Sciatic nerve (tissue), 2 donors: ENCODE measurements around the gene ZNF496. TPM values are rescaled to one million over a fixed set of nuclear protein-coding genes. Genes with fewer than 3 reads are reported as not detected.
"Not testable (repeated sequence)": the region's sequence is repeated elsewhere in the genome, so short reads cannot be mapped to it uniquely, and the experiment has no call there.

Experiments used
- ATAC-seq: fragments of 200-7000 bp; cut with Tn5 transposase; one replicate; pipeline ENCODE4 v1.9.1; 2020; ENCODE audit warnings: mild to moderate bottlenecking, moderate library complexity
- DNase-seq: peaks from one replicate; pipeline ENCODE4 v3.0.0-alpha.2; 2020; ENCODE audit warnings: low spot score
- intact Hi-C: fragments of 100-400 bp; cut with DNase I; formaldehyde crosslinking; loops from one replicate; pipeline ENCODE4 v1.14.2; 2022
- total RNA-seq: library from RNA; stranded (reverse); fragmentation: NEBNext Ultra II Directional; extraction: Animal tissue kit (Norgen Biotek cat#: 25700); gene quantifications from one replicate; pipeline ENCODE4 v1.2.1, GENCODE V29; 2021
- donor health status: DM: no; HTN: no; CAD: no.
- donor health status: DM: no; HTN: no; CAD: no.

Gene ZNF496
- total RNA-seq, 1 donor from 2014 or later: 30.0 TPM

- DNase-seq: no peak
- ATAC-seq: no peak
- intact Hi-C loops: no loop called here
Measured at GRCh38 chr1:247298701-247299100, 33.0 kb downstream of the ZNF496 start.

- intact Hi-C loops: no loop called here
- no peak for ATAC-seq
- DNase-seq: no peak
Measured at GRCh38 chr1:247298124-247298481, 33.6 kb downstream of the ZNF496 start.

- intact Hi-C loops: no loop called here
- no peak for ATAC-seq
- DNase-seq: no peak
Measured at GRCh38 chr1:247297263-247298123, 34.2 kb downstream of the ZNF496 start.

- DNase-seq (no peak), ATAC-seq (no peak)
- intact Hi-C loops: no loop called here
Measured at GRCh38 chr1:247296599-247297180, 35.0 kb downstream of the ZNF496 start.

- intact Hi-C loops: no loop called here
- ATAC-seq: no peak
- no peak for DNase-seq
Measured at GRCh38 chr1:247295746-247296145, 35.9 kb downstream of the ZNF496 start.

- DNase-seq: no peak
Measured at GRCh38 chr1:247295274-247295684, 36.4 kb downstream of the ZNF496 start.

GRCh38 chr1:247294282-247294681, 37.4 kb downstream of the ZNF496 start:
- ATAC-seq: no peak
- no peak for DNase-seq
- intact Hi-C loops: no loop called here

More at GRCh38 chr1:247295274-247295684, 36.4 kb downstream of the ZNF496 start:
- no peak for ATAC-seq
- intact Hi-C loops: no loop called here

GRCh38 chr1:247293047-247293446, 38.6 kb downstream of the ZNF496 start:
- ATAC-seq: no peak
- DNase-seq: no peak
- intact Hi-C loops: no loop called here

- intact Hi-C loops: no loop called here
- DNase-seq: no peak
Measured at GRCh38 chr1:247291833-247292561, 39.7 kb downstream of the ZNF496 start.

GRCh38 chr1:247291161-247291560, 40.5 kb downstream of the ZNF496 start:
- intact Hi-C loops: no loop called here
- ATAC-seq: no peak
- no peak for DNase-seq

More at GRCh38 chr1:247291833-247292561, 39.7 kb downstream of the ZNF496 start:
- ATAC-seq: no peak

GRCh38 chr1:247290576-247290975, 41.1 kb downstream of the ZNF496 start:
- ATAC-seq (no peak), DNase-seq (no peak)
- intact Hi-C loops: no loop called here

GRCh38 chr1:247289274-247289892, 42.3 kb downstream of the ZNF496 start:
- not testable (repeated sequence) for DNase-seq, ATAC-seq

GRCh38 chr1:247288341-247288740, 43.3 kb downstream of the ZNF496 start:
- DNase-seq: no peak
- intact Hi-C loops: no loop called here
- ATAC-seq: no peak

More at GRCh38 chr1:247289274-247289892, 42.3 kb downstream of the ZNF496 start:
- intact Hi-C loops: not testable (repeated sequence)

- DNase-seq: no peak
- intact Hi-C loops: no loop called here
- ATAC-seq: no peak
Measured at GRCh38 chr1:247287460-247287859, 44.2 kb downstream of the ZNF496 start.

GRCh38 chr1:247286134-247286670, 45.5 kb downstream of the ZNF496 start:
- DNase-seq (no peak), ATAC-seq (no peak)
- intact Hi-C loops: no loop called here

GRCh38 chr1:247281001-247281574, 50.6 kb downstream of the ZNF496 start:
- intact Hi-C loops: no loop called here
- ATAC-seq (no peak), DNase-seq (no peak)

- no peak for ATAC-seq
- no peak for DNase-seq
- intact Hi-C loops: no loop called here
Measured at GRCh38 chr1:247277191-247277590, 54.5 kb downstream of the ZNF496 start.

- ATAC-seq: no peak
- intact Hi-C loops: no loop called here
- DNase-seq: no peak
Measured at GRCh38 chr1:247274605-247275256, 56.9 kb downstream of the ZNF496 start.
